ENCODE data around the gene TXNRD2. TPM values are rescaled to one million over a fixed set of nuclear protein-coding genes. Genes with fewer than 3 reads are reported as not detected.

TXNRD2 gene
- total and polyA plus RNA-seq, 8 donors, result 9.6 to 41.6 (median 14.8) TPM

GRCh38 chr22:19963863-19964642 is 22.4 kb upstream of the TXNRD2 start:
- WGBS, 2 donors, result 87 to 92% methylated on average over 12 of the region's 12 CpGs
- FAIRE-seq (no peak), DNase-seq (peak in 2 of 6 donors; percentile 40 to 75), ATAC-seq (no peak)
- Histone ChIP-seq H3K27ac (peak overlapping the region in 1 of 4 donors; percentile 84), H3K27me3 (no peaks in the 10 kb centered on the region), H3K4me1 (peaks cover 2 to 39% (median 21%) of the 10 kb centered on the region in 3 donors), H3K4me3 (no peak overlapping the region), H3K36me3 (peaks cover 0 to 5% (median 0%) of the 10 kb centered on the region in 3 donors), H3K9me3 (no peaks in the 10 kb centered on the region)
- no peak for TF ChIP-seq CTCF (IDR thresholded peaks at IDR 0.05)
- intact Hi-C loops (cut with DNase I), result no loop called here

- Histone ChIP-seq H3K9me3 (no peaks in the 10 kb centered on the region), H3K4me3 (peak overlapping the region in 2 of 4 donors; percentile 17 to 22), H3K27ac (peak overlapping the region; percentile 73 to 84 (median 79)), H3K36me3 (peaks cover 0 to 5% (median 0%) of the 10 kb centered on the region in 3 donors), H3K27me3 (no peaks in the 10 kb centered on the region), H3K4me1 (peaks cover 2 to 39% (median 21%) of the 10 kb centered on the region in 3 donors)
- WGBS, 2 donors, result 20 to 31% methylated on average over 30 of the region's 30 CpGs
- intact Hi-C loops (cut with DNase I), result no loop called here
- FAIRE-seq (no peak), ATAC-seq (peak; percentile 80 to 88 (median 86)), DNase-seq (peak; percentile 87 to 96 (median 92))
- no peak for TF ChIP-seq CTCF (IDR thresholded peaks at IDR 0.05)
Measured at GRCh38 chr22:19962909-19963806, 21.5 kb upstream of the TXNRD2 start.

DNA sequence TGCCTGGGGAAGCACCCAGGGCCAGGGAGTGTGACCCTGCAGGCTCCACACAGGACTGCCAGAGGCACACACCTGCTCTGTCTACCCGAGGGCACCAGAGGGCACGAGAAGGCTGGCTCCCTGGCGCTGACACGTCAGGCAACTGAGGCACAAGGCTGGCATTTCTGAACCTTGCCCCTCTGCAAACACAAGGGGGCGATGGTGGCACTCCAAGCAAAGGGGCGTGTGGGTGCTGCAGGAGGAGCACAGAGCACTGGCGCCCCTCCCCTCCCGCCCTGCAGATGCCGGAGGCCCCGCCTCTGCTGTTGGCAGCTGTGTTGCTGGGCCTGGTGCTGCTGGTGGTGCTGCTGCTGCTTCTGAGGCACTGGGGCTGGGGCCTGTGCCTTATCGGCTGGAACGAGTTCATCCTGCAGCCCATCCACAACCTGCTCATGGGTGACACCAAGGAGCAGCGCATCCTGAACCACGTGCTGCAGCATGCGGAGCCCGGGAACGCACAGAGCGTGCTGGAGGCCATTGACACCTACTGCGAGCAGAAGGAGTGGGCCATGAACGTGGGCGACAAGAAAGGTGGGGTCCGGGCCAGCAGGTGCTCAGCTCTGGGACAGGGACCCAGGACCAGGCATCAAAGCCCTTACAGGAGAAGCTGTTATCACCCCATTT is 20.8 kb upstream of the TXNRD2 start:
- no peak for FAIRE-seq
- 14 to 19% methylated on average over 22 of the region's 22 CpGs for WGBS, 2 donors
- intact Hi-C loops (cut with DNase I), result no loop called here

GRCh38 chr22:19961868-19962245 is 20.2 kb upstream of the TXNRD2 start:
- FAIRE-seq, result no peak

More for the DNA sequence above, 20.8 kb upstream of the TXNRD2 start:
- H3K27ac ChIP-seq, result peak overlapping the region; percentile 73 to 84 (median 79)
- H3K9me3 ChIP-seq, result no peaks in the 10 kb centered on the region
- H3K27me3 ChIP-seq, result no peaks in the 10 kb centered on the region
- DNase-seq, result peak; percentile 83 to 92 (median 86)
- peak overlapping the region in 2 of 4 donors; percentile 17 to 22 for H3K4me3 ChIP-seq
- peak; percentile 69 to 79 (median 76) for ATAC-seq
- TF ChIP-seq CTCF (IDR thresholded peaks at IDR 0.05), result peak; percentile 33 to 52 (median 39)
- peaks cover 2 to 39% (median 21%) of the 10 kb centered on the region in 3 donors for H3K4me1 ChIP-seq
- H3K36me3 ChIP-seq, result no peaks in the 10 kb centered on the region

More at GRCh38 chr22:19961868-19962245, 20.2 kb upstream of the TXNRD2 start:
- ATAC-seq, result no peak
- Histone ChIP-seq H3K4me3 (no peak overlapping the region), H3K27ac (peak overlapping the region in 1 of 4 donors; percentile 84), H3K27me3 (no peaks in the 10 kb centered on the region), H3K36me3 (no peaks in the 10 kb centered on the region), H3K4me1 (peaks cover 2 to 39% (median 21%) of the 10 kb centered on the region in 3 donors), H3K9me3 (no peaks in the 10 kb centered on the region)
- 76 to 79% methylated on average over 8 of the region's 8 CpGs for WGBS, 2 donors
- no peak for TF ChIP-seq CTCF (IDR thresholded peaks at IDR 0.05)
- intact Hi-C loops (cut with DNase I), result no loop called here
- DNase-seq, result peak in 2 of 6 donors; percentile 40 to 64
